ENCODE results near the gene DCXR. TPM values are rescaled to one million over a fixed set of nuclear protein-coding genes. Genes with fewer than 3 reads are reported as not detected.
A peak's percentile ranks its signal among the peaks of the same experiment; 100 is the strongest.

DCXR gene
- 36.5 and 64.9 TPM in 2 replicates for total RNA-seq (ENCODE audit: low replicate concordance)

DNA sequence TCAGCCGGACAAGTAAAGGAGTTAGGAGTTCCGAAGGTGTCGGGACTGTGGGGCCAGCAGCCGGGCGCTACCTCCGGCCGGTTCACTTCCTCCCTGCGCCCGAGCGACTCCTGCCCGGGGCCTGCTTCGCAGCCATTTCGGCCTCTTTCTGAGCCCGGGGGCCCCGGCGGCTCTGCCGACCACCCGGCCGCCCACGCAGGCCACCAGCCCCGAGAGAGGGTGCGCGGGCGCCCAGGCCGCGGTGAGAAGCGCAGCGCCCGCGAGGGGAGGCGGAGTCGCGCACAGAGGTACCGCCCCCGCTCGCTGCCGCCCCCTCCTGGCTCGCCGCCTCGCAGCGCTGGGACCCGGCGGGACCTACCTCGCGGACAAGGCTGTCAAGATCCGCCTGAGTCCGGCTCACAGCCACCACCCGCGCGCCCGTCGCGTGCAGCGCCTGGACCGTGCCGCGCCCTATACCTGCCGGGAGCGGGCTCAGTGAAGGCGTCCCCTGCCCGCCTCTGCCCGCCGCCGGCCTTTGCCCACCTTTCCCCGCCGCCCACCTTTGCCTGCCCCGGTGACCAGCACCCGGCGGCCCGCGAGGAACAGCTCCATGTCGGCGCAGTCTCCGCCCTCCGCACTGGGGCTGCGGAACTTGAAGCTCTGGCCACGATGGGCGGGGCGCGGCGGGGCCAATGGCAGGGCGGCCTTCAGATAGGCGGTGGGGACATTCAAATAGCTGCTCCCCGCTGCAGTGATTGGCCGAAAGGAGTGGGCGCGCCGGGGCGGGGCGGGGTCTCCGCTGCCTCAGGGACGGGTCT is at the start of gene DCXR:
Gene DCXR (minus strand): TSS at position 606 of the 797 bp plus-strand sequence. CDS start 15 bp downstream, at position 591.
- Histone ChIP-seq H3K79me2 (ENCODE audit: low read depth) (peaks cover 4% of the 10 kb centered on the region), H3K9me3 (ENCODE audit: low read depth) (no peaks in the 10 kb centered on the region), H3K4me2 (peak within 1 kb of the TSS; percentile 91), H3K27me3 (peaks cover 8% of the 10 kb centered on the region), H3K4me3 (peak within 1 kb of the TSS; percentile 66), H3K27ac (peak within 1 kb of the TSS; percentile 86), H3K4me1 (peaks cover 11% of the 10 kb centered on the region), H3F3A (ENCODE audit: low read depth) (peaks cover 27% of the 10 kb centered on the region), H2AFZ (replicated peaks) (peak within 1 kb of the TSS; percentile 78), H3K36me3 (no peaks in the 10 kb centered on the region), H4K20me1 (ENCODE audit: low read depth) (peaks cover 27% of the 10 kb centered on the region), H3K9ac (peak within 1 kb of the TSS; percentile 42)
- H3K27ac Mint-ChIP-seq, result peak within 1 kb of the TSS; percentile 62
- peaks cover 25% of the 10 kb centered on the region for H3K4me1 Mint-ChIP-seq
- H3K9me3 Mint-ChIP-seq, result peaks cover 9% of the 10 kb centered on the region
- TF ChIP-seq EZH2phosphoT487 (IDR thresholded peaks at IDR 0.05), result no peak
- TF ChIP-seq, protein P1, sequence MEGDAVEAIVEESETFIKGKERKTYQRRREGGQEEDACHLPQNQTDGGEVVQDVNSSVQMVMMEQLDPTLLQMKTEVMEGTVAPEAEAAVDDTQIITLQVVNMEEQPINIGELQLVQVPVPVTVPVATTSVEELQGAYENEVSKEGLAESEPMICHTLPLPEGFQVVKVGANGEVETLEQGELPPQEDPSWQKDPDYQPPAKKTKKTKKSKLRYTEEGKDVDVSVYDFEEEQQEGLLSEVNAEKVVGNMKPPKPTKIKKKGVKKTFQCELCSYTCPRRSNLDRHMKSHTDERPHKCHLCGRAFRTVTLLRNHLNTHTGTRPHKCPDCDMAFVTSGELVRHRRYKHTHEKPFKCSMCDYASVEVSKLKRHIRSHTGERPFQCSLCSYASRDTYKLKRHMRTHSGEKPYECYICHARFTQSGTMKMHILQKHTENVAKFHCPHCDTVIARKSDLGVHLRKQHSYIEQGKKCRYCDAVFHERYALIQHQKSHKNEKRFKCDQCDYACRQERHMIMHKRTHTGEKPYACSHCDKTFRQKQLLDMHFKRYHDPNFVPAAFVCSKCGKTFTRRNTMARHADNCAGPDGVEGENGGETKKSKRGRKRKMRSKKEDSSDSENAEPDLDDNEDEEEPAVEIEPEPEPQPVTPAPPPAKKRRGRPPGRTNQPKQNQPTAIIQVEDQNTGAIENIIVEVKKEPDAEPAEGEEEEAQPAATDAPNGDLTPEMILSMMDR (IDR thresholded peaks at IDR 0.05), result peak; percentile 80
- peak; percentile 99 for DNase-seq (ENCODE audit: low spot score)
- H3K4me3 Mint-ChIP-seq, result peak within 1 kb of the TSS; percentile 87
- peaks cover 11% of the 10 kb centered on the region for H3K36me3 Mint-ChIP-seq
- H3K27me3 Mint-ChIP-seq (ENCODE audit: insufficient read depth, low read depth), result peaks cover 23% of the 10 kb centered on the region

DNA sequence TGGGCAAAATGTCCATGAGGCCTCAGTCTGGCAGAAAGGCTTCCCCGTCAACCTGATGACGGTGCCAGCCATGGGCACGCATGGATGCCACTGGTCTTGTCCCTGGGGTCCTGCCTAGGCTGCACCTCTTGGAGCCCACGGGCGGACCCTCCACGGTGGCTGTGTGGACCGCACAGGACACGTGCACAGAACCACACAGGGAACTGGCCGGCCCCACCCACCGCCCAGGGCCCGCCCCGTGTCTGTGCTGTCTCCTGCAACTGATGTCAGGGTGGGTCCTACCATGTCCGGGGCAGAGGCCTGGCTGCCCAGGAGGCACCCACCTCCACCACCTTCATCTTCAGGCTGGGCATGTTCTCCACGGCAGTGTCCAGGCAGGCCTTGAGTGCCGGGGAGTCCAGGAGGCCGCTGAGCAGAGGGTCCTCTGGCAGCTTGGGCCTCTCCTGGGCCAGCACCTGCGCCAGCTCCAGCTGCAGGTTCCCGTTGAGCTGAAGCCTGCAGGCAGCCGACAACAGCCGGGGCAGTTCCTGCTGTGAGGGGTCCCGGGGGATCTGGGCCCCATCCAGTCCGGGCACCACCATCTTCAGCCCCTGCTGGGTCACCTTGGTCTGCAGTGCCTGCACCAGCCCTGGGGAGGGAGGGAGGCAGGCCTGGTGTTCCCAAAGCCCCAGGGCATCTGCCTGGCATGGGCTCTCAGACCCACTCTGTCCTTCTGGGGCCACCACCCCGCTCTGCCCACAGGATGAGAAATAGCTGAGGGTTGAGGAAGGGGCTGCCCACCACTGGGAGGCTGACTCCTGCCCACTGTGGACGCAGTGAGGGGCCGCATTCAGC is 48.7 kb upstream of the DCXR start:
- DNase-seq (ENCODE audit: low spot score), result no peak
- no peaks in the 10 kb centered on the region for H3K9me3 Mint-ChIP-seq
- H2AFZ ChIP-seq (replicated peaks), result no peak overlapping the region
- TF ChIP-seq, protein P1 (IDR thresholded peaks at IDR 0.05), result no peak
- TF ChIP-seq EZH2phosphoT487 (IDR thresholded peaks at IDR 0.05) (no peak), EZH2 (IDR thresholded peaks at IDR 0.05) (no peak)
- no peaks in the 10 kb centered on the region for H3K36me3 ChIP-seq
- no peaks in the 10 kb centered on the region for H3K4me1 ChIP-seq
- peaks cover 91% of the 10 kb centered on the region for H4K20me1 ChIP-seq (ENCODE audit: low read depth)
- H3K4me1 Mint-ChIP-seq, result no peaks in the 10 kb centered on the region
- H3K4me2 ChIP-seq, result no peak overlapping the region
- no peak overlapping the region for H3K27ac ChIP-seq
- H3K4me3 Mint-ChIP-seq, result no peak overlapping the region
- H3K27me3 Mint-ChIP-seq (ENCODE audit: insufficient read depth, low read depth), result no peaks in the 10 kb centered on the region
- no peaks in the 10 kb centered on the region for H3K27me3 ChIP-seq
- no peak overlapping the region for H3K4me3 ChIP-seq
- peaks cover 4% of the 10 kb centered on the region for H3K79me2 ChIP-seq (ENCODE audit: low read depth)
- peaks cover 2% of the 10 kb centered on the region for H3F3A ChIP-seq (ENCODE audit: low read depth)
- H3K9ac ChIP-seq, result no peak overlapping the region
- no peaks in the 10 kb centered on the region for H3K9me3 ChIP-seq (ENCODE audit: low read depth)
- H3K27ac Mint-ChIP-seq, result no peak overlapping the region
- no peaks in the 10 kb centered on the region for H3K36me3 Mint-ChIP-seq

DNA sequence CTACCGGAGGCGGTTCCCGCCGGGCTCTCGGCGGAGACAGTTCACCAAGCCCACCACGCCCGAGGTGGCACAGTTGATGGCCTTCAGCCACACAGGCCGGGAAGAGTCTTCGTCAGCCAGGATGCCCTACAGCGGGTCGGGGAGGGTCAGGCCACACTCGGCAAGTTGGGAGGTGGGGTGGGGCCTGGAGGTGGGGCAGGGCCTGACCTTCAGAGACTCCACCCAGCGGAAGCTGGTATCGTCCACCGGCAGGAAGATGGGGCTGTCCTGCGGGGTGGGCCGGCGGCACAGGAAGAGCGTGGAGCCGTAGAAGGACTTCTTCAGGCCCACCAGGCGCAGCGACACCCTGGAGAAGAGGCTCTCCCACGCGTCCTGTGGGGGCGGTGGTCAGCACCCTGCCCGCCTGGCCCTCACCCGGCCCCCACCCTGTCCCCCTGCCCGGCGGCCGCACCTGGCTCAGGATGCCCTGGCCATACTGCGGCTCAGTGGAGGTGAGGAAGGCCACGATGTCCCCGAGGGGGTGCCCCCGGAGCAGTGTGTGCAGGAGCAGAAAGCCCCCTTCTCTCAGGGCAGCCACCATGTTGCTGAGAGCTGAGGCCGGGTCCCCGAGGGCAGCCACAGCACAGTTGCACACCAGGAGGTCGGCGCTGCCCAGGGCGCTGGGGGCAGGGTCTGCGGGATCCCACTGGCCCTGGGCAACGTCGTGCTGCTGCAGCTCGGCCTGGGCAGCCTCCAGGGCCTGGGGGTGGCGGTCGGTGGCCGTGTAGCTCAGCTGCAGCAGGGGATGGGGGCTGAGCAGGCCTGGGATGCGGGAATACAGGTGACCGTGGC is 47.7 kb upstream of the DCXR start:
- no peaks in the 10 kb centered on the region for H3K27me3 ChIP-seq
- H3K4me3 ChIP-seq, result no peak overlapping the region
- H3K9me3 ChIP-seq (ENCODE audit: low read depth), result no peaks in the 10 kb centered on the region
- H3F3A ChIP-seq (ENCODE audit: low read depth), result peaks cover 2% of the 10 kb centered on the region
- H3K4me1 Mint-ChIP-seq, result no peaks in the 10 kb centered on the region
- H3K36me3 Mint-ChIP-seq, result no peaks in the 10 kb centered on the region
- TF ChIP-seq EZH2phosphoT487 (IDR thresholded peaks at IDR 0.05) (no peak), EZH2 (IDR thresholded peaks at IDR 0.05) (no peak)
- TF ChIP-seq, protein P1 (IDR thresholded peaks at IDR 0.05), result no peak
- H3K27me3 Mint-ChIP-seq (ENCODE audit: insufficient read depth, low read depth), result no peaks in the 10 kb centered on the region
- no peak overlapping the region for H2AFZ ChIP-seq (replicated peaks)
- H3K9me3 Mint-ChIP-seq, result no peaks in the 10 kb centered on the region
- H3K4me3 Mint-ChIP-seq, result no peak overlapping the region
- no peak for DNase-seq (ENCODE audit: low spot score)
- no peaks in the 10 kb centered on the region for H3K79me2 ChIP-seq (ENCODE audit: low read depth)
- no peak overlapping the region for H3K27ac ChIP-seq
- H3K9ac ChIP-seq, result no peak overlapping the region
- no peaks in the 10 kb centered on the region for H3K36me3 ChIP-seq
- H3K4me1 ChIP-seq, result no peaks in the 10 kb centered on the region
- peaks cover 91% of the 10 kb centered on the region for H4K20me1 ChIP-seq (ENCODE audit: low read depth)
- H3K27ac Mint-ChIP-seq, result no peak overlapping the region
- H3K4me2 ChIP-seq, result no peak overlapping the region

Data from neural progenitor cell (in vitro differentiated cells).